CD4-positive, alpha-beta T cell treated with Interleukin-4 for 4 hours (primary cell): ENCODE results near the gene TNFRSF8.

Source experiments
- DNase-seq: peaks from one replicate; pipeline ENCODE4 v3.0.0-alpha.2; 2020

TNFRSF8 gene

DNA sequence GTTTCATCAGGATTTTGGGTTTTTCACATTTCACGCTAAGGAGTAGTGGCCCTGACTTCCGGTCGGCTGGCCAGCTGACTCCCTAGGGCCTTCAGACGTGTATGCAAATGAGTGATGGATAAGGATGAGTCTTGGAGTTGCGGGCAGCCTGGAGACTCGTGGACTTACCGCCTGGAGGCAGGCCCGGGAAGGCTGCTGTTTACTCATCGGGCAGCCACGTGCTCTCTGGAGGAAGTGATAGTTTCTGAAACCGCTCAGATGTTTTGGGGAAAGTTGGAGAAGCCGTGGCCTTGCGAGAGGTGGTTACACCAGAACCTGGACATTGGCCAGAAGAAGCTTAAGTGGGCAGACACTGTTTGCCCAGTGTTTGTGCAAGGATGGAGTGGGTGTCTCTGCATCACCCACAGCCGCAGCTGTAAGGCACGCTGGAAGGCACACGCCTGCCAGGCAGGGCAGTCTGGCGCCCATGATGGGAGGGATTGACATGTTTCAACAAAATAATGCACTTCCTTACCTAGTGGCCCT is 80.6 kb downstream of the TNFRSF8 start:
- DNase-seq = no peak

DNA sequence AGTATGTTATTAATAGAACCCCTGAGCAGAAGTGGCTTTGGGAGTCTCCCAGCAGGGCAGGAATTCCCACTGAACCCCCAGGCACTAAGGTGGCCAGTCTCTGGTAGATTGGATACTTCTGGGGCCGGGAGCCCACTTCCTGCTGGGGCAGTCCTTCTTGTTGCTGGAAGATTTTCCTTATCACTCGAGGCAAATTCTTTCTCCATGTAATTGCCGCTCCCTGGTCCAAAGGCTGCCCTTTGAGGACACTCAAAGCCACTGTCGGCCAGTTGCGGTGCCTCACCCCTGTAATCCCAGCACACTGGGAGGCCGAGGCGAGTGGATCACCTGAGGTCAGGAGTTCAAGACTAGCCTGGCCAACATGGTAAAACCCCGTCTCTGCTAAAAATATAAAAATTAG is 81.1 kb downstream of the TNFRSF8 start:
- DNase-seq = no peak

DNA sequence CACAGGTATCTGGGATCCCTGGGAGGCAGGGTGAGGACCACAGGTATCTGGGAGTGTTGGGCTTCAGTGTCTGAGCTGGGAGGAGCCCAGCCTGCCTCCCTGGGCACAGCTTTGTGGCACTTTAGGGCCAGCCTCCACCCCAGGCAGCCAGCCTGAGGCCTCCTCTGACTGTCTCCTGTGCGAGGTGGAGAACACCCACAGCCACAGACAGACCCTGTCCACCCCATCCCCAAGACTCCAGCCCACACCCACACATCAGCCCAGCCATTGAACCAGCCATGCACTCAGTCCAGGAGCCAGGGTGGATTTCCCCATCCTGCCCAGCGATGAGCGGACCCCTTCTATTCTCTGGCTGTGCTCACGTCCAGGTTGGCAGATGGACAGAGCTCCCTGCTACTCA is 81.9 kb downstream of the TNFRSF8 start:
- DNase-seq = no peak

DNA sequence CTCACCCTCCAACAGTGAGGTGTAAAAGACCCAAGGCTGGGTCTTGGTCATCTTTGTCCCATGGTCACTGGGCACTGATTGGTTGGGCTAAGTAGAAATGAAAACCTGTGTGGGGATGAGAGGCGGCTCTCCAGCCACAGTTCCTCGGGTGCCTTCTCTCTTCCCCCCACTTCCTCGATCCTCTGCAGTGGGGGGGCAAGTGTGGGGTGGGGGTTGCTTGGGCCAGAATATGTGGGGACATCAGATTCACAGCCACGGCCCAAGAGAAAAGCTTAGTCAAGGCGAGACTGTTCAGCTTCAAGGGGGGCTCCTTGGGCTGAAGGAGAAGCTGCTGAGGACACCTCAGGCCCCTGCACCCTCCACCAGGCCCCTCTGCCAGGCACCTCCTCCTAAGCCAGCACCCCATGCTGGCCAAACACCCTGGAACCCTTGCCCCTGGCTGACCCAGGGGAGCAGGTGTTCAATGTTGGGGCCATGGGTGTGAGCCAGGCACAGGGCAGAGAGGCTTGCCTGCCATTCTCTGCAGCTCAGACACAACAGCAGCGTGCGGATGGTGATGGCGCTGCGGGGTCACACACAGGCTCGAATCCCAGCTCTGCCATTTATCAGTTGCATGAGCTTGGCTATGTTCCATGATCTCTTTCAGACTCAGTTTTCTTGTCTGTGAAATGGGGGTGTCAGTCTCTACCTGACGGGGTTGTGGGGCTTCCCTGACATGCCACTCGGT is 82.7 kb downstream of the TNFRSF8 start:
- no peak for DNase-seq

DNA sequence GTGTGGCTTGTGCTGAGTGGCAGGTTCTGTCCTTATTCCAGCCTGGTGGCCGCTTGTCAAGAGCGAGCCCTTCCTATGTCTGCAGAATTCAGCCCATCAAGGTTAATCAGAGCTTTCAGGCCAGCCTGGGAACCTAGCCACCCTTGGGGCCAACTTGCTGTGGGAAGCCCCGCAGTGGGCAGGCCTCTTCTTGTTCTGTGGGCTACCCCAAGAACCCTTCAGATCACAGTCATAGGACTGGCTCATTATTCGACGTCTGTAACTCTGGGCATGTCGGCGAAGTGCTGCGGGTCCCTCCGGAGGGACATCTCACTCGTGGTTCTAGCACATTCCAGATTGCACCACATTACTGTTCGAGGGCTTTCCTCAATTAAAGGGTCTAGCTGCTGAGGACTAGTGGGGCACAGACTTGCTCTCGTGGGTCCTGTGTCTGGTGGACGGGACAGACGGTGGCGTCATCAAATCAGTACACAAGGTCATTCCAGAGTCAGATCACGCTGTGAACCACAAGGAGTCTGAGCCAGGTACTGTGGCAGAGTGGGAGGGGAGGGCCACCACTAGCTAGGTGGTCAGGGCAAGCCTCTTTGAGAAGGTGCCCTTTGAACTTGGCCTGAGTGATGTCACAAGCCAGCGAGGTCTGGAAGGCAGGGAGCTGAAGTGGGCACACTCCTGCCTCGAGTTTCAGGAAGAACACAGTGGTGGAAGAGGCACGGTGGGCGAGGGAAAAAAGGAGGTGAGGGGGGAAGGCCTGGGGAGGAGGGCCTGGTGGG is 83.4 kb downstream of the TNFRSF8 start:
- no peak for DNase-seq

DNA sequence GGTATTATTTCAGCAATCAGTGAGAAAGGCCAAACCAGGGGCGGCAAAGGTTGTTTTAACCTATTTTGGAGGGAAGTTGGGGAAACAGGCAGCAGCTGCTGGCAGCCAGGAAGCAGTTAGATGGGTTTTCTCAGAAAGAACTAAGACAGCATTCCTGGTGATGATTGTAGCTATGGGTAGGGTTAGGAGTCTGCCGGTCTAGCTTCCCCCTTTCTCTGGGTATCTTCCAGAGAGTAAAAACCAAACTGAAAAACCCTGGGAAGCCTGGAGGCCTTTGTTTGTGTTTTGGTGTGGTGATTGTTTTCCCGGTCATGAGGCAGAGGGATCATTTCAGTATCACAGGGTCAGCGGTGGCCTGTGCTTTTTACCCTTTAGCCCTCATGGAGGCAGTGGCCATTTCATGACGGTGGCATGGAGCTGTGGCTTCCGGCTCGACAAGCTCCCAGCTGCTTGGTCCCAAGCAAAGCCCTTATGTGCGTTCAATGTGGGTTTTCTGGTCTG is 84.1 kb downstream of the TNFRSF8 start:
- no peak for DNase-seq

DNA sequence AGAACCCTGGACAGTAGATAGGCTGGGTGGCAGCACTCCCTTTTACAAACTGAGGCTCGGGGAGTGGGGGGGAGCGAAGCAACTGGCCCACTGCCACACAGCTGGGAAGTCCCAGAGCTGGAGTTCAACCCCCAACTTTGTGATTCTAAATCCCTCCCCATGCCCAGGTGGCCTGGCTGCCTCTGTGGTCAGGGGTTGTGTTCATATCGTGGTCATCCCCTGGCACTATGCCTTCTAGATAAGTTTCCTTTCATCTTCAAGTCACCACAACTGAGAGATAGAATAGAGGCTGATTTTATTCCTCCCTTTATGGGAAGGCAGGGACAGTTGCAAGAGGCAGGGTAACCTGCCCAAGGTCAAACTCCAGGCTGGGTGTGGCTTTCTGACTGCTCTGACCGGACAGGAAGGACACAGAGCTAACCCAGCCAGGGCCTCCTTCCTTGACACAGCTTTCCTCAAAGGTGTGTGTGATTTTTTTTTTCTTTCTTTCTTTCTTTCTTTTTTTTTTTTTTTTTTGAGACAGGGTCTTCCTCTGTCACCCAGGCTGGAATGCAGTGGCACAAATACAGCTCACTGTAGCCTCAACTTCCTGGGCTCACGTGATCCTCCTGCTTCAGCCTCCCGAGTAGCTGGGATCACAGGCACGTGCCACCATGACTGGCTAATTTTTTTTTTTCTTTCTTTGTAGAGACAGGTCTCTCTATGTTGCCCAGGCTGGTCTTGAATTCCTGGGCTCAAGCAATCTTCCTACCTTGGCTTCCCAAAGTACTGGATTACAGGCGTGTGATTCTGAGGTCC is 85.3 kb downstream of the TNFRSF8 start:
- DNase-seq = no peak

DNA sequence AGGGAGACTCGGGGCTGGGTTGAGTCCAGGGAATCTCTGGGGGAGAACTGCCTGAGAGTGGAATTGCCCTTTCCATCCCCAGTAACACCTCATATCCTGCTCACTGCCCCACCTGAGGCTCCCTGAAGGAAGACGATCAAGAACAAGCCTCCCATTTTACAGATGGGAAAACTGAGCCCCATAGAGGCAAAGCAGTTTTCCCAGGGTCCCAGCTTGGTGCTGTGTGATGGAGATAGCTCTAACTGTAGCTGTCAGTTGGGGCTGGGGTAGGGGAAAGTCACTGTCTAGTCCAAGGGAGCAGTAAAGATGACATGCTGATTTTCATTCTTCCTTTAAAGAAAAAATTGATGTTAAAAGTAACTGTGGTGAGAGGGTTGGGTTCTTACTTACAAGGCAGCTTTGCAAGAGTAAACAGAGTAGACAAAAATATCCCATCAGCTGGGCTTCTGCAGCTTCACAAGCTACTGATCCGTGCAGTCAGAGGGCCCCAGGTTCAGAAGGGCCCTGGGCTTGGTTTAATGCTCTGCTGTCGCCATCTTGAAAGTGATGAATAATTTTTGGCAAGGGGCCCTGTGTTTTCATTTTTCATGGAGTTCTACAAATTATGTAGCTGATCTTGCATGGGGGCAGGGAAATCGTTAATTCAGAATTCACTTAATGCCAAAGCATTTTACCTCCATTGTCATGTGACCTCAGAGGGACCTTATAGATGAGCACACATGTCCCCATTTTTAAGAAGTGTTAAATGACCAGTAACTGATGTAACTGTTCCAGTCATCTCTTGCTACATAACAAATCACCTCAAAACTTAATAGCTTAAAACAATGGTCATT is 86.1 kb downstream of the TNFRSF8 start:
- no peak for DNase-seq

DNA sequence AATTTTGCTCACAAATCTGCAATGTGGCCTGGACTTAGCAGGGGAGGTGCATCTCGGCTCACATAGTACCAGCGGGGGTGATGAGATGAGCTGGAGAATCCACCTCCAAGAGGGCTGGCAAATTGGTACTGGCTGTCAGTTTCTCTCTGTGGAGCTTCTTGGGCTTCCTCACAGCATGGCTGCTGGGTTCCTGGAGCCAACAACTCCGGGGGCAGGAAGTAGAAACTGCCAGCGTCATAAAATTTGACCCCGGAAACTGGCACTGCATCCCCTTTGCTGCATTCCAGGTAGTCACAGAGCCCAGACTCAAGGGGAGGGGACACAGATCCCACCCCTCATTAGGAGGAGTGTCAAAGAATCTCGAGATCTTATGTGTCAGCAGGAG is 86.7 kb downstream of the TNFRSF8 start:
- no peak for DNase-seq

DNA sequence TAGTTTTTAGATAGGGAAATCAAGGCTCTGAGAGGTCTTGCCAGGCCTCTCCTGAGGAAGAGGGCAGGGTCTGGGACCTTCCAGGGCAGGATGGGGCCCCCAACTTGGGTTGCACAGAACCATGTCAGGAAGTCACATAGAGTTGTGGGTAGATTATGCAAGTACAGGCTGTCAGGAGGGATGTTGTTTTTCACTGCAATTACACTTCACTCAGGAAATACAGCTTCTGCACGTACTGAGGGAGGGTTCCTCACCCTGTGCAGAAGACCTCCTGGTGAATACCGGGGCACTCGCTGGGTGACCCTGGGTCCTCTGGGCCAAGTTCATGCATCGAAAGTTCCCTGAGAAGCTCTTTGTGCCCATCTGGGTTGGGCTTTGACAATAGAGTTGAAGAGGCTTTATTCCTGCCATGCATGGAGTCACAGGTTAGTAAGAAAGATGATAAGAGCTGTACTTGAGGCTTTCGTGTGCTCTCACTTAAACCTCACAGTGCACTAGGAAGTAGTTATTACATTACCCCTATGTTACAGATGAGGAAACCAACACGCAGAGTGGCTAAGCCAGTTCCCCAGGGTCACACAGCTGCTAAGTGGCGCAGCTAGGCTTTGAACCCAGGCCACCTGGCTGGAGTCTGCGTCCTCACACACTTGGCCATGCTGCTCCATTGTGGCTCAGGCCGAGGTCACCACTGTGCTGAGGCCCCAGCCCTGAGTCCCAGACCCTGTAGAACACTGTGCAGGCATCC is 87.5 kb downstream of the TNFRSF8 start:
- DNase-seq = peak; percentile 66

DNA sequence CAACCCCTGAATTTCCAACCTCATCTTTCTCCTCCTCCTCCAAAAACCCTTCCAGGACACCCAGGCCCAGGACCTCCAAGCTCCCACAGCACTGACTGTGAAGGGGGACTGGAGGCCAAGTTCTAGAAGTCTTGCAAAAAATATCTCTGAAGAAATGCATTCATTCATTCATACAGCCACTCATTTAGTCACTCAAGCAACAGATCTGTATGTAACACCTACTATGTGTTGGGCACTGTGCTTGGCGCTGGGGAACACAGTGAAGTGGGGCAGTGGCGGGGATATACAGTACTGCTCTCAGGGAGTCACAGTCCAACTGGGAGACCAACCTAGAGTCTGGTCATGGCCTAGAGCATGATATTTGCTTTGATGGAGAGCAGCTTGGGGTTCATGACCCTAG is 88.4 kb downstream of the TNFRSF8 start:
- DNase-seq = no peak

DNA sequence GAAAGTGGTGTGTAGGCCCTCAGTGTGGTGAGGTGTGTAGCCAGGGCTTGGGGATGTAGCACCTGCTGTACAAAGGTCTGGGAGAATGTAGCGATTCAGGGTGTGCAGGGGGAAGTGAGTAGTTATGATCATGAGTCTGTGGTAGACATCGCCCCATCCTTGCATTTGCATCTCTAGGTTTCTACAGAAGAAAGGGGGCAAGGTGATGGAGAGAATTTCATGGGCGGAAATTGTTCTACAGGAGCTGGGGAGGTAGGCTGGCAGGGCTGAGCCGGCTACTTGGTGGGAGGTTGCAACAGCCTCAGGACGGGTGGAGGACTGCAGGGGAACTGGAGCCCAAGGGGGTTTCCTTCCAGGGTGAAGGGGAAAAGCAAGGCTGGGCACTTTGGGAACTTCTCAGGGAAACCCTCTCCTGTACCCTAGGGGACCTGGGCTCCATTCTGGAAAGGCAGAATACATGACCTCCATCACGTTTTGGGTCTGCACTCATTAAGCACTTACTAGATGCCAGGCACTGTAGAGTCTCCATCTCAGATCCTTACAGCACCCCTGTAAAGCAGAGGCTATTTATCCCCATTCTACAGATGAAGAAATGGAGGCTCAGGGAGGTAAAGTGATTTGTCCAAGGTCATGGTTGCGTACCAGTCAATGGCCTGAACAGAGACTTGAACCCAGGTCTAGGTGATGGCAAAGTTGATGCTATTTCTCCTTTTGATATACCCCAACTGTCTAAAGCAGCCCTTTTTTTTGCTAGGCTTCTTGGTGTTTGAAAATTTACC is 89.2 kb downstream of the TNFRSF8 start:
- no peak for DNase-seq

DNA sequence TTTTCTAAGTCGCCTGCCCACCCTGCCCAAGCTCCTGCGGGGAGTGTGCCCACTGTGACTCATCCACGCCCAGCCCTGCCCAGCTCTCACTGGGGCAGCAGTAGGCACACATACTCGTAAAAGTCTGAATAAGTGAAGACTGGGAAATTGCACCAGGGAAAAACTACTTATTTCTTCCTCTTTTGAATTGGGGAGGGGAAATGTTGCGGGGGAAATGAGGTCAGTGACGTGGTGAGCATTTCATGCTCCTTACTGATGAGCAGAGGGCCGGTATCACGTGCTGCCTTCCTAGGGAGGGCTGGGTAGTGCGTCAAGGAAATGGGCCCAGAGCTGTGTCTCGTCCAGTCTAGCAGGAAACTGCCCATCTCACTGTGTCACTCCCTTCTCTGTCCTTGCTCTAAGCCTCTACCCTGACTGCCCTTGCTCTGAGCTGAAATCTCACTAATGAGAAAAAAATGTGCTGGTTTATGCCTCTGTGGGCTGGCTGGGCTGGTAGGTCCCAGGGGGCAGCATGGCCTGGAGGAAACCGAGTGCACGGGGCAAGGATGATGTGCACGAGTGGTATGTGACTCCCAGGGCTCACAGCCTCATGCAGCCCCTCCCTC is 90.2 kb downstream of the TNFRSF8 start:
- peak; percentile 48 for DNase-seq

DNA sequence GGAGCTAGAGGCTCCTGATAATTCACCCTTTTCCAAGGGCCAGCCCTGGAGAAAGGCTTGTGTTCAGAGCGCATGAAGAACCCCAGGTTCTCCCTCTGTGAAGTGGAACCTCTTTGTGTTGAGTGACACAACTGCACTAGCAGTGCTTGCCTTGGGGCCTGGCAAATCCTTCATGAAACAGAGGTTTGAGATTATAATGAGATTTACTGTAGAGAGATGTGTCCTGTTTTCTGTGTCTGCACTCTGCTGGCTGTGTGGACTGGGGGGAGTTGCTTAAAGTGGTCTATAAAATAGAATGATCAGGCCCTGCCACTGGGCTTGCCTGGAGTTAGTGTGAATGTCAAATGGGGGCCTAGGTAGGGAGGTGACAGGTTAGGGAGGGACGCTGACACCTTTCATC is 92.2 kb downstream of the TNFRSF8 start:
- DNase-seq = no peak

DNA sequence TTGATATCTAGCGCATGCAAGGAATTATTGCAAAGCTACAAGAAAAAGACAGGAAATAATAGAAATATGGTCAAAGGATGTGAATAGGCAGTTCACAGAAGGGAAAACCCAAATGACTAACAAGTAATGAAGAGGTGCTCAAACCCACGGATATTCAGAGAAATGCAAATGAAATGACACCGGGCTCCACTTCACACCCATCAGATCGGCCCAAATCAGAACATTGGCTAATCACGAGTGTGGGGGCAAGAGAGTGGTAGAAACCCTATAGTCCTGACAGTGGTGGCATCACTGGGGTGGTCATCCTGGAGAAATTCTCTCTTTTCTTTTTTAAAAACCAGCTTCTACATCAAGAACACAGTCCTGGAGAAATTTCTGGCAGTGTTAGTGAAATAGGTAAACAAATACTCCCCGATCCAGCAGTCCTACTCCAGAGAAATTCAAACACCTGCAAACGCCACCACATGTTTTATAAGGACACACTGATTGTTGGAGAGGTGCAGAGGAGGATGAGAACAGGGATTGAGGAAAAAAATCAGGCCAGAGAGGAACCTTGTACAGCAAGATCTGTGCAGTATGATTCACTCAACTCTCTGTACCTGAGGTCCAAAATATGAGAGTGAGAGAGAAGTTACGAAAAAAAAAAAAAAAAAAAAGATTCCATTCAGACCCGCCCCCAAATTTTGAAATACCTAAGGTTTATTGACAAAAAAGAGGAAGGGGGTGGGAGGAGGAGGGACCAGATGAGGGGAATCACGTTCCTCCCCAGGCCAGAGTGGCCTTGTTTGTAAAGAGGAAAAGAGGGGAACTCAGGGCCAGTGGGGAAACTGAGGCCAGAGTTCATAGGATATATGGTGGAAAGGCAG is 94.5 kb downstream of the TNFRSF8 start:
- DNase-seq = peak; percentile 76

DNA sequence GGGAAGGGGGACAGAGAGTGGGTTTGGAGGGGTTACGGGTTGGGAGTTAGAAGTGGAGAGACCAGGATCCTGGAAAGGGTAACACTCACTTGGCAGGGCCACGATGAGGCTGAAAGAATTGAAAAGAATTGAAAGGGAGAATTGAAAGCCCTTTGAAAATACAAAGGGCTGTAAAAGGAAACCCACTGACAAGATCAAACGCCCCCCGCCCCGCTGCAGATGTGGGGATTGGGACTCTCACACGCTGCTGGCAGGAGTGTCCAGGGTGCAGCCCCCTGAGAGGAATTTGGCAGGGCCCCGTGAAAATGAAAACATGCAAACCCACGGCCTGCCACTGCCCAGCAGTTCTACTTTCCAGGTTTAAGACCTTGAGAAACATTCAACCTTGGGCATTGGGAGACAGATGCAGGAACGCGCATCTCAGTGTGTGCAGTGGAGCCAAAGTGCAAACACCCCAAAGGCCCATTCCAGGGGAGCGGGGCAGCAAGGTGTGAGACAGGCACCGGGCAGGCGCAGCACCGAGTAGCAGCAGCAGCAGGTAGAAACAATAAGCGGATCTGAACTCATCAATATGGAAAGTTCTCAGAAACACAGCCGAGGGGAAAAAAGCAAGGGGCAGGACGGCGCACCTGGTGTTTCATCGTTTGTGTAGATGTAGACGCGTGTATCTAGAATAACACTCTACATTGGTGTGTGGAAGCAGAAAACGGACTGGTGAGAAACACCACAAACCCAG is 95.4 kb downstream of the TNFRSF8 start:
- no peak for DNase-seq

DNA sequence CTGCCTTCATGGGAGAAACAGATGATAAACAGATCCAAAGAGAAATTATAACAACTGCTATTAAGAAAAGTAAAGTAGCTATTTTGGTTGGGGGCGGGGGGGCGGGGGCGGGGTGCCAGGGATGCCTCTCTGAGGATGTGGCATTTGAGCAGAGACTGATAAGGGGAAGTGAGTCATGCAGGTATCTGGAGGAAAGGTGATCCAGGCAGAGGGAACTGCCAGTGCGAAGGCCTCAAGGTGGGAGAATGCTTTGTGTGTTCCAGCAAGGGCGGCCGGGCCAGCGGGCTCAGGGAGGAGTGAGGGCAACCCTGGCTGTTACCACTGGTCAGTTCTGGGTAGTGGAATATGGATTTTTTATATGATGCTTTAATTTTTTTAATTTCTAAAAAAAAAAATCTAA is 96.7 kb downstream of the TNFRSF8 start:
- peak; percentile 73 for DNase-seq

DNA sequence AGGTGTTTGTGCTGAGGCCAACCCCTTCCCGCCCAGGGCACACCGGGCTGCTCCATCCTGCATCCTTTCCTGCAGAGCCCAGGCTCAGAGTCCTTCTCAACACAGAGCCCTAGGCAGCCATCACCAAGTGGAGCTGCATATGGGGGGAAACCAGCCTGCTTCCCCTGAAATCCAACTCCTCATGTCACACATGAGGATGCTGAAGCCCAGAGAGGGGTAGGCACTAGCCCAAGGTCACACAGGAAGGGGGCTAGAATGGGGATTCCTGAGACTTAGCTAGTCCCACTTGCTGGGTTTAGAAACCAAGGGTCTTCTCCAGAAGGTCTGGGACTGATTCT is 98.2 kb downstream of the TNFRSF8 start:
- DNase-seq = no peak
